Measurements from ENCODE around the gene TMSB15C.

TMSB15C gene

GRCh38 chrX:104108955-104109354, 32.9 kb upstream of the TMSB15C start:
- DNase-seq (ENCODE audit: low read depth): no peak
- no peak for TF ChIP-seq CTCF (conservative IDR thresholded peaks at IDR 0.05; ENCODE audit: low read length)
- no peak overlapping the region for H3K4me3 ChIP-seq (ENCODE audit: low read length)

GRCh38 chrX:104105330-104106262, 29.6 kb upstream of the TMSB15C start:
- TF ChIP-seq CTCF (conservative IDR thresholded peaks at IDR 0.05; ENCODE audit: low read length): no peak
- no peak for DNase-seq (ENCODE audit: low read depth)

GRCh38 chrX:104104676-104105075, 28.6 kb upstream of the TMSB15C start:
- DNase-seq (ENCODE audit: low read depth): no peak
- TF ChIP-seq CTCF (conservative IDR thresholded peaks at IDR 0.05; ENCODE audit: low read length): no peak
- no peak overlapping the region for H3K4me3 ChIP-seq (ENCODE audit: low read length)

More at GRCh38 chrX:104105330-104106262, 29.6 kb upstream of the TMSB15C start:
- no peak overlapping the region for H3K4me3 ChIP-seq (ENCODE audit: low read length)

- TF ChIP-seq CTCF (conservative IDR thresholded peaks at IDR 0.05; ENCODE audit: low read length): no peak
- H3K4me3 ChIP-seq (ENCODE audit: low read length): no peak overlapping the region
- no peak for DNase-seq (ENCODE audit: low read depth)
Observed at GRCh38 chrX:104098919-104099318, 22.9 kb upstream of the TMSB15C start.

- TF ChIP-seq CTCF (conservative IDR thresholded peaks at IDR 0.05; ENCODE audit: low read length): peak; percentile 66
- DNase-seq (ENCODE audit: low read depth): peak; percentile 81
- H3K4me3 ChIP-seq (ENCODE audit: low read length): no peak overlapping the region
Observed at GRCh38 chrX:104098151-104098808, 22.2 kb upstream of the TMSB15C start.

GRCh38 chrX:104085919-104086318, 9.9 kb upstream of the TMSB15C start:
- TF ChIP-seq CTCF (conservative IDR thresholded peaks at IDR 0.05; ENCODE audit: low read length): no peak
- no peak for DNase-seq (ENCODE audit: low read depth)
- no peak overlapping the region for H3K4me3 ChIP-seq (ENCODE audit: low read length)

Data from AG10803 (cell line).